ENCODE results near the gene BICDL2. TPM values are rescaled to one million over a fixed set of nuclear protein-coding genes. Genes with fewer than 3 reads are reported as not detected.
A peak's percentile ranks its signal among the peaks of the same experiment; 100 is the strongest.
"Not testable (repeated sequence)": the region's sequence is repeated elsewhere in the genome, so short reads cannot be mapped to it uniquely, and the experiment has no call there.

Gene BICDL2, protein sequence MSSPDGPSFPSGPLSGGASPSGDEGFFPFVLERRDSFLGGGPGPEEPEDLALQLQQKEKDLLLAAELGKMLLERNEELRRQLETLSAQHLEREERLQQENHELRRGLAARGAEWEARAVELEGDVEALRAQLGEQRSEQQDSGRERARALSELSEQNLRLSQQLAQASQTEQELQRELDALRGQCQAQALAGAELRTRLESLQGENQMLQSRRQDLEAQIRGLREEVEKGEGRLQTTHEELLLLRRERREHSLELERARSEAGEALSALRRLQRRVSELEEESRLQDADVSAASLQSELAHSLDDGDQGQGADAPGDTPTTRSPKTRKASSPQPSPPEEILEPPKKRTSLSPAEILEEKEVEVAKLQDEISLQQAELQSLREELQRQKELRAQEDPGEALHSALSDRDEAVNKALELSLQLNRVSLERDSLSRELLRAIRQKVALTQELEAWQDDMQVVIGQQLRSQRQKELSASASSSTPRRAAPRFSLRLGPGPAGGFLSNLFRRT
- 0.05 TPM for total RNA-seq
- long read RNA-seq, partial matches to known transcripts, result 0 of 1 reads
- long read RNA-seq, other reads (novel, unspliced or antisense), result 1 of 1 reads

DNA sequence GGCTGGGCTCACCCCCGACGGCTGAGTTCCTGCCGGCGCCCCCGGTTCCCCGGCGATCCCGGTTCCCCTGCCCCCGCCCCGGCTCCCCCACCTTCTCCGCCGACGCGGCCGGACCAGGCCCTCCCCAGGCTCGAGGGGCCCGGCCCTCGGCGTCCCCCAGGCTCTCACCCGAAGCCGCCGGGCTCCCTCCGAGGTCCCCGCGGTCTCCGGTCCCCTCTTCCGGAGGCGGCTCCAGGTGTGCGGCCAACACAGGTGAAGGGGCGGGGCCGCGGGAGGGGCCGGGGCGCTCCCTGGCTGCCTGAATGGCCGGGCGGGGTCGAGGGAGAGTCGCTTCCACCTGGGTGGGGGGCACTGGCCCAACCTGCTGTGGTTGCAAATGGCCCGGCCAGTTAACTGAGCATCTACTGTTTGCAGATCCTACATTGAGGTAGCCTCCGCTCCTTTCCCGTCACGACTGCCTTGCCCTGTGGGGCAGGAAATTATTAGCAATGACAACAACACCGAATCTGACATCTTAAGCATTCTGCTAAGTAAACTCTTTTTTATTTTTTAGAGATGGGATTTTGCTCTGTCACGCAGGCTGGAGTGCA is at the start of gene BICDL2:
Gene BICDL2, minus strand, starts transcription at position 219 of the 590 bp plus-strand sequence. CDS start 1,448 bp downstream, outside the sequence.
- TF ChIP-seq, protein P1, sequence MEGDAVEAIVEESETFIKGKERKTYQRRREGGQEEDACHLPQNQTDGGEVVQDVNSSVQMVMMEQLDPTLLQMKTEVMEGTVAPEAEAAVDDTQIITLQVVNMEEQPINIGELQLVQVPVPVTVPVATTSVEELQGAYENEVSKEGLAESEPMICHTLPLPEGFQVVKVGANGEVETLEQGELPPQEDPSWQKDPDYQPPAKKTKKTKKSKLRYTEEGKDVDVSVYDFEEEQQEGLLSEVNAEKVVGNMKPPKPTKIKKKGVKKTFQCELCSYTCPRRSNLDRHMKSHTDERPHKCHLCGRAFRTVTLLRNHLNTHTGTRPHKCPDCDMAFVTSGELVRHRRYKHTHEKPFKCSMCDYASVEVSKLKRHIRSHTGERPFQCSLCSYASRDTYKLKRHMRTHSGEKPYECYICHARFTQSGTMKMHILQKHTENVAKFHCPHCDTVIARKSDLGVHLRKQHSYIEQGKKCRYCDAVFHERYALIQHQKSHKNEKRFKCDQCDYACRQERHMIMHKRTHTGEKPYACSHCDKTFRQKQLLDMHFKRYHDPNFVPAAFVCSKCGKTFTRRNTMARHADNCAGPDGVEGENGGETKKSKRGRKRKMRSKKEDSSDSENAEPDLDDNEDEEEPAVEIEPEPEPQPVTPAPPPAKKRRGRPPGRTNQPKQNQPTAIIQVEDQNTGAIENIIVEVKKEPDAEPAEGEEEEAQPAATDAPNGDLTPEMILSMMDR (IDR thresholded peaks at IDR 0.05; ENCODE audit: borderline replicate concordance), result no peak
- Histone ChIP-seq H3K9me3 (replicated peaks) (no peaks in the 10 kb centered on the region), H3K36me3 (no peaks in the 10 kb centered on the region), H3K4me3 (peak within 1 kb of the TSS; percentile 32), H3K4me1 (peaks cover 9% of the 10 kb centered on the region), H3K27ac (replicated peaks) (no peak within 1 kb of the TSS), H3K27me3 (ENCODE audit: low read depth) (peaks cover 98% of the 10 kb centered on the region)
- intact Hi-C loops (cut with micrococcal nuclease), result no loop called here
- DNase-seq, result no peak

DNA sequence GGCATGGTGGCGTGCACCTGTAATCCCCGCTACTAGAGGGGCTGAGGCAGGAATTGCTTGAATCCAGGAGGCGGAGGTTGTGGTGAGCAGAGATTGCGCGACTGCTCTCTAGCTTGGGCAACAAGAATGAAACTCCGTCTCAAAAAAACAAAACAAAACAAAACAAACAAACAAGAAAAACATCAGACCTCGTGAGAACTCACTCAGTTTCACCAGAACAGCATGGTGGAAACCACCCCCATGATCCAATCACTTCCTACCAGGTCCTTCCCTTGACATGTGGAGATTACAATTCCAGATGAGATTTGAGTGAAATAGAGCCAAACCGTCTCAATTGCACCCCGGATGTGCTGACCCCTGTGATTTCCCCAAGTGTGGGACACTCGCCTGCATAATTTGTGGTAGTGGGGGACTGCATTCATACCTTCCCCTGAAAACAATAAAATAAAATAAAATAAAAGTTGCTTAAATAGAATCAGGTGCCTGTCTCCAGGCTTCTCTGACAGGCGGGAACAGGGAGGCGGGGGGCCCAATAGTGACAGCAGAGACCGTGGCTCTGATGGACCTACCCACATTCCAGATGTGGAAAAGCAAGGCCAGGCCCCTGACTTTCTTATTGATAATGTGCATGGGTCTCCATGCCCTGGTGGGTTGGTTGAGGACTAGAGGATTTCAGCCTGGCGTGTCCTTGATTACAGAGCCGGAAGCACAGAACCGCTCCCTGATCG is 49.3 kb upstream of the BICDL2 start:
- Histone ChIP-seq H3K4me1 (peaks cover 32% of the 10 kb centered on the region), H3K27me3 (ENCODE audit: low read depth) (peaks cover 3% of the 10 kb centered on the region), H3K4me3 (peak overlapping the region; percentile 63), H3K27ac (replicated peaks) (peak overlapping the region; percentile 92), H3K9me3 (replicated peaks) (no peaks in the 10 kb centered on the region), H3K36me3 (no peaks in the 10 kb centered on the region)
- intact Hi-C loops (cut with micrococcal nuclease), result no loop called here
- no peak for DNase-seq
- TF ChIP-seq, protein P1 (IDR thresholded peaks at IDR 0.05; ENCODE audit: borderline replicate concordance), result no peak

DNA sequence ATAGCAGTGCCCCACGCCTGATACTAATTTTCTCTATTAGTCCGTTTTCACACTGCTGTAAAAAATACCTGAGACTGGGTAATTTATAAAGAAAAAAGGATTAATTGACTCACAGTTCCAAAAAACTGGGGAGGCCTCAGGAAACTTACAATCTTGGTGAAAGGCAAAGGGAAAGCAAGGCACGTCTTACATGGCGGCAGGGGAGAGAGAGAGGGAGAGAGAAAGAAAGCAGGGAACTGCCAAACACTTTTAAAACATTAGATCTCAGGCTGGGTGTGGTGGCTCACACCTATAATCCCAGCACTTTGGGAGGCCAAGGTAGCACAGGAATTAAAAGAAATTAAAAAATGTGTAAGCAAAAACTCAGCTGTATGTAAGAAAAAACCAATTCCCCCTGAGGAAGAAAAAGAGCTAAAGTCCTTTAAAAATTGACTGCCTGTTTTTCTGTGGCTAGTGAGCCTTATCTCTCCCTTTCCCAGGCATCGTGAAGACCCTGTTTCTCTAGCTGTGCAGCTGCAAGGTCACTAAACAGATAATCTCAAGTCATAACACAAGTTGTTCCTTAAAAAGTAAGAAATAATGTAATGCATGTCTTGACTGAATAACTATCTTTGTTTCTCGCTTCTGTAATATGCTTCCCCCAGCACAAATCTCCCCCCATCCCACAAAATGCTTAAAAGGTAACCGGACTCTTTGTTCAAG is 48.4 kb upstream of the BICDL2 start:
- intact Hi-C loops (cut with micrococcal nuclease), result no loop called here
- no peak for DNase-seq
- Histone ChIP-seq H3K27ac (replicated peaks) (peak overlapping the region; percentile 92), H3K27me3 (ENCODE audit: low read depth) (no peaks in the 10 kb centered on the region), H3K36me3 (no peaks in the 10 kb centered on the region), H3K4me1 (peaks cover 32% of the 10 kb centered on the region), H3K4me3 (peak overlapping the region; percentile 63), H3K9me3 (replicated peaks) (no peaks in the 10 kb centered on the region)
- TF ChIP-seq, protein P1 (IDR thresholded peaks at IDR 0.05; ENCODE audit: borderline replicate concordance), result no peak

DNA sequence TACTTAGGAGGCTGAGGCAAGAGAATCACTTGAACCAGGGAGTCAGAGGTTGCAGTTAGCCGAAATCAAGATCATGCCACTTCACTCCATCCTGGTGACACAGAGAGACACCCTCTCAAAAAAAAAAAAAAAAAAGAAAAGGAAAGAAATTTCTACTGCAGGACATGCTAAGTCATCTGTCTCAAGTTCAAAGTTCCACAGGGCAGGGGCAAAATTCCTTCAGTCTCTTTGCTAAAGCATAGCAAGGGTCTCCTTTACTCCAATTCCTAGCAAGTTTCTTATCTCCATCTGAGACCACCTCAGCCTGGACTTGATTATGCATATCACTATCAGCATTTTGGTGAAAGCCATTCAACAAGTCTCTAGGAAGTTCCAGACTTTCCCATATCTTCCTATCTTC is 47.7 kb upstream of the BICDL2 start:
- intact Hi-C loops (cut with micrococcal nuclease), result no loop called here

DNA sequence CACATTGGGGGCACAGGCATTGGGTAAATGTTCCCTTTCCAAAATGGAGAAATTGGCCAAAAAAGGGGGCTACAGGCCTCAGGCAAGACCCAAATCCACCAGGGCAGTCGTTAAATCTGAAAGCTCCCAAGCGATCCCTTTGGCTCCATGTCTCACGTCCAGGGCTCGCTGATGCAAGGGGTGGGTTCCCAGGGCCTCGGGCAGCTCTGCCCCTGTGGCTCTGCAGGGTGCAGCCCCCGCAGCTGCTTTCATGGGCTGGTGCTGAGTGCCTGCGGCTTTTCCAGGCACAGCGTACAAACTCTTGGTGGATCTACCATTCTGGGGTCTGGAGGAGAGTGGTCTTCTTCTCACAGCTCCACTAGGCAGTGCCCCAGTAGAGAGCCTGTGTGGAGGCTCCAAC is 46.7 kb upstream of the BICDL2 start:
- H3K27ac ChIP-seq (replicated peaks); H3K9me3 ChIP-seq (replicated peaks); H3K27me3 ChIP-seq (ENCODE audit: low read depth); intact Hi-C loops (cut with micrococcal nuclease); H3K36me3 ChIP-seq; DNase-seq; H3K4me3 ChIP-seq: not testable (repeated sequence)
- peaks cover 31% of the 10 kb centered on the region for H3K4me1 ChIP-seq

More for the DNA sequence above, 47.7 kb upstream of the BICDL2 start:
- H3K4me1 ChIP-seq, result peaks cover 32% of the 10 kb centered on the region
- no peaks in the 10 kb centered on the region for H3K9me3 ChIP-seq (replicated peaks)
- no peaks in the 10 kb centered on the region for H3K27me3 ChIP-seq (ENCODE audit: low read depth)
- no peak for DNase-seq
- H3K27ac ChIP-seq (replicated peaks), result no peak overlapping the region
- H3K36me3 ChIP-seq, result no peaks in the 10 kb centered on the region
- no peak overlapping the region for H3K4me3 ChIP-seq
- TF ChIP-seq, protein P1 (IDR thresholded peaks at IDR 0.05; ENCODE audit: borderline replicate concordance), result no peak

DNA sequence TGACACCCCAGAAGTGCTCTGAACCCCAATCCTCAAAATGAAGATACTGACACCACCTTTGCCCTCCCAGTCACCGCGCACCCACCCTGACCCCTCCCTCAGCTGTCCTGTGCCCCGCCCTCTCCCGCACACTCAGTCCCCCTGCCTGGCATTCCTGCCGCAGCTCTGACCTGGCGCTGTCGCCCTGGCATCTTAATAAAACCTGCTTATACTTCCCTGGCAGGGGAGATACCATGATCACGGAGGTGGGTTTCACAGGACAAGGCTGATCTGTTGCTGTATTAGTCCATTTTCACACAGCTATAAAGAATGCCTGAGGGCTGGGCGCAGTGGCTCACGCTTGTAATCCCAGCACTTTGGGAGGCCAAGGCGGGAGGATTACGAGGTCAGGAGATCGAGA is 45.2 kb upstream of the BICDL2 start:
- H3K27me3 ChIP-seq (ENCODE audit: low read depth); intact Hi-C loops (cut with micrococcal nuclease); H3K4me3 ChIP-seq; H3K9me3 ChIP-seq (replicated peaks); H3K36me3 ChIP-seq; H3K27ac ChIP-seq (replicated peaks); DNase-seq: not testable (repeated sequence)
- H3K4me1 ChIP-seq, result peaks cover 17% of the 10 kb centered on the region
